B cell (primary cell): Measurements from ENCODE around the gene TMEM236. TPM values are rescaled to one million over a fixed set of nuclear protein-coding genes. Genes with fewer than 3 reads are reported as not detected.

ENCODE experiments used
- ATAC-seq: fragments of 200-7000 bp; cut with Tn5 transposase; one replicate; pipeline ENCODE4 v1.10.0; 2021; ENCODE audit warnings: low read depth, mild to moderate bottlenecking, moderate number of reproducible peaks, moderate library complexity
- CTCF ChIA-PET: fragments of 350-600 bp; sonication (Branson Sonifier 250); formaldehyde crosslinking; loops from one replicate; lab custom pipeline; 2021; ENCODE audit warnings: antibody characterized with exemption, inconsistent platforms; lab: Charles Lee
- POLR2A ChIA-PET: fragments of 350-600 bp; sonication (Branson Sonifier 250); formaldehyde crosslinking; loops from one replicate; lab custom pipeline; 2021; ENCODE audit warnings: antibody characterized with exemption; lab: Charles Lee
- DNase-seq: peaks from one replicate; pipeline ENCODE4 v3.0.0; 2013
- H2AFZ ChIP-seq: 2 replicates; pipeline ENCODE4 v1.6.1; 2012; ENCODE audit warnings: mild to moderate bottlenecking, low read depth, low read length; ENCODE audit not compliant: insufficient read depth, poor library complexity, severe bottlenecking
- H3K27ac ChIP-seq, 2 donors: 1 replicate in 1 of 2; 2 replicates in 1 of 2; pipeline ENCODE4 v1.5.1; 2012 to 2013; ENCODE audit warnings: low read length in 2 of 2, mild to moderate bottlenecking in 2 of 2, moderate library complexity in 1 of 2
- H3K27me3 ChIP-seq, 4 experiments: fragments of 200-600 bp in 1 of 4; sonication (generic) in 1 of 4; replicated peaks in 1 of 4; 1 replicate in 2 of 4; 2 replicates in 2 of 4; pipeline versions ENCODE4 v1.6.1 to v1.7.0; 2013 to 2016; ENCODE audit warnings: low read length in 3 of 4, mild to moderate bottlenecking in 2 of 4, mixed read lengths in 1 of 4, moderate library complexity in 1 of 4; ENCODE audit not compliant: insufficient read depth in 4 of 4, control insufficient read depth in 3 of 4; ENCODE audit errors: control extremely low read depth in 1 of 4
- H3K36me3 ChIP-seq, 2 experiments: replicated peaks in 1 of 2; 1 replicate in 1 of 2; 2 replicates in 1 of 2; pipeline versions ENCODE4 v1.6.1 to v1.7.1; 2013; ENCODE audit warnings: low read length in 1 of 2; ENCODE audit not compliant: insufficient read depth in 2 of 2, control insufficient read depth in 1 of 2; ENCODE audit errors: control extremely low read depth in 1 of 2, extremely low read depth in 1 of 2
- H3K4me1 ChIP-seq, 2 donors: fragments of 200-600 bp in 1 of 2; sonication (generic) in 1 of 2; 1 replicate in 1 of 2; 2 replicates in 1 of 2; pipeline versions ENCODE4 v1.5.1 to v1.6.1; 2013 to 2017; ENCODE audit warnings: low read length in 2 of 2; ENCODE audit not compliant: control insufficient read depth in 2 of 2, insufficient read depth in 2 of 2
- H3K4me2 ChIP-seq: replicated peaks from 2 replicates; pipeline ENCODE3; 2012; ENCODE audit warnings: mild to moderate bottlenecking, low read depth, low read length; ENCODE audit not compliant: poor library complexity, severe bottlenecking
- H3K4me3 ChIP-seq, 5 experiments: fragments of 200-600 bp in 1 of 5; sonication (generic) in 1 of 5; 1 replicate in 3 of 5; 2 replicates in 2 of 5; pipeline versions ENCODE4 v1.5.1 to v1.7.0; 2011 to 2016; ENCODE audit warnings: low read length in 4 of 5, mild to moderate bottlenecking in 4 of 5, low read depth in 2 of 5, control low read depth in 1 of 5, moderate library complexity in 1 of 5; ENCODE audit not compliant: insufficient read depth in 1 of 5; ENCODE audit errors: control extremely low read depth in 1 of 5, extremely low read depth in 1 of 5
- H3K79me2 ChIP-seq: fragments of 200-600 bp; sonication (generic); one replicate; pipeline ENCODE4 v1.6.0; 2016; ENCODE audit warnings: low read length; ENCODE audit not compliant: control insufficient read depth, insufficient read depth
- H3K9ac ChIP-seq: fragments of 200-600 bp; sonication (generic); 2 replicates; pipeline ENCODE4 v1.6.1; 2017; ENCODE audit warnings: mild to moderate bottlenecking, low read length, moderate library complexity
- H3K9me3 ChIP-seq, 3 donors: one replicate each; pipeline versions ENCODE4 v1.6.1 to v1.7.1; 2013; ENCODE audit warnings: low read length in 2 of 3; ENCODE audit not compliant: control insufficient read depth in 2 of 3, insufficient read depth in 1 of 3; ENCODE audit errors: control extremely low read depth in 1 of 3
- H4K20me1 ChIP-seq: 2 replicates; pipeline ENCODE4 v1.6.0; 2012; ENCODE audit warnings: mild to moderate bottlenecking, low read length; ENCODE audit not compliant: insufficient read depth, control insufficient read depth, poor library complexity, severe bottlenecking
- H3K27ac Mint-ChIP-seq: one replicate; pipeline ENCODE4 v1.8.0; 2021; ENCODE audit warnings: mixed read lengths
- H3K27me3 Mint-ChIP-seq: one replicate; pipeline ENCODE4 v1.8.0; 2021; ENCODE audit warnings: mixed read lengths
- H3K4me1 Mint-ChIP-seq: one replicate; pipeline ENCODE4 v1.8.0; 2021; ENCODE audit warnings: mixed read lengths
- H3K4me3 Mint-ChIP-seq: one replicate; pipeline ENCODE4 v1.8.0; 2021; ENCODE audit warnings: mixed read lengths
- H3K9me3 Mint-ChIP-seq: one replicate; pipeline ENCODE4 v1.8.0; 2022; ENCODE audit warnings: mixed read lengths; ENCODE audit not compliant: insufficient read depth
- CTCF ChIP-seq: fragments of 200-600 bp; IDR thresholded peaks from one replicate; pipeline ENCODE4 v1.8.0; 2022; ENCODE audit warnings: antibody characterized with exemption, mild to moderate bottlenecking
- EZH2 ChIP-seq: IDR thresholded peaks from 2 replicates; pipeline ENCODE4 v1.6.1; 2012; ENCODE audit warnings: borderline replicate concordance, low read depth, mild to moderate bottlenecking, moderate library complexity, low read length; ENCODE audit not compliant: insufficient read depth, poor library complexity, severe bottlenecking
- WGBS: methylation state at CpG from one replicate; pipeline ENCODE4 v1.1.5; 2013; ENCODE audit warnings: missing lambda C conversion rate; ENCODE audit not compliant: insufficient coverage; 5-methylcytosine and 5-hydroxymethylcytosine counted together
- intact Hi-C: fragments of 100-400 bp; cut with micrococcal nuclease; formaldehyde crosslinking; loops from one replicate; pipeline ENCODE4 v1.10.0; 2022
- polyA plus RNA-seq: library from polyadenylated mRNA; depleted of rRNA; stranded (reverse); fragments of >200 nt; gene quantifications from 2 replicates; pipeline ENCODE4 v1.2.3, GENCODE V29; 2012
- total RNA-seq, 2 donors: library from RNA; stranded (reverse); fragments of 120-200 nt in 1 of 2; gene quantifications; 1 replicate in 1 of 2; 2 replicates in 1 of 2; pipeline versions ENCODE4 v1.2.3 to v1.2.4, GENCODE V29; 2013 to 2022

TMEM236 gene
- total and polyA plus RNA-seq, 2 donors (not counting 1 experiment from before 2014, with no cell fraction given), result 0.09 to 0.27 TPM

DNA sequence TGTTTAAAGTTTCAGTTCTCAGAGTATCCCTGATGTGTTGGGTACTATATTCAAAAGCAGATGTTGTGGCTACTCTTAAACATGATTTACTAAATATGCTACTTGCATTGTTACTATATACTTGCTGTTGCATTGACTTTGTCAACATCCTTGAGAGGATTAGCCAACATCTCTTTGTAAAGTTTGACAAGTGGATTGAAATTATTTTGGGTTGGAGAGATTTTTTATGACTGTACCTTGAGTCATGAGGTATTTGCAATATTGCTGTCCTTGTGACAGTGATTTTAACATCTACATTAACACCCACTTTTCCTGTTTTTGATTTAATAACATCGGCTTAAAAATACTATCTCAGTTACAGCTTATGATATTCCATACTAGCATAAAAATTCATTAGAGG lies 89.0 kb downstream of the TMEM236 start:
- TF ChIP-seq CTCF, result no peak
- no peak for TF ChIP-seq EZH2
- Histone ChIP-seq H3K27ac (no peak overlapping the region), H3K27me3 (no peaks in the 10 kb centered on the region), H3K4me3 (no peak overlapping the region), H4K20me1 (no peaks in the 10 kb centered on the region), H3K4me1 (peaks cover 10 to 14% of the 10 kb centered on the region in 2 donors), H3K4me2 (no peak overlapping the region), H3K9ac (no peak overlapping the region), H3K79me2 (no peaks in the 10 kb centered on the region), H3K36me3 (no peaks in the 10 kb centered on the region), H3K9me3 (no peaks in the 10 kb centered on the region), H2AFZ (no peak overlapping the region)
- peaks cover 8% of the 10 kb centered on the region for H3K4me1 Mint-ChIP-seq
- CTCF ChIA-PET, result no interaction called here
- no peak overlapping the region for H3K27ac Mint-ChIP-seq
- no CpG with 5 or more reads among the region's 1 CpG for WGBS
- no peak overlapping the region for H3K4me3 Mint-ChIP-seq
- peaks cover 3% of the 10 kb centered on the region for H3K27me3 Mint-ChIP-seq
- DNase-seq (no peak), ATAC-seq (no peak)
- intact Hi-C loops, result no loop called here
- POLR2A ChIA-PET, result no interaction called here
- no peaks in the 10 kb centered on the region for H3K9me3 Mint-ChIP-seq

GRCh38 chr10:17842641-17843040 lies 90.6 kb downstream of the TMEM236 start:
- peaks cover 10% of the 10 kb centered on the region in 2 donors for H3K4me1 ChIP-seq
- H3K4me3 ChIP-seq, result no peak overlapping the region
- no peaks in the 10 kb centered on the region for H3K9me3 ChIP-seq
- ChIA-PET CTCF (no interaction called here), POLR2A (no interaction called here)
- H3K9me3 Mint-ChIP-seq, result no peaks in the 10 kb centered on the region
- H3K4me3 Mint-ChIP-seq, result no peak overlapping the region
- no peak for ATAC-seq
- H3K9ac ChIP-seq, result no peak overlapping the region
- no peak for DNase-seq
- no peaks in the 10 kb centered on the region for H3K36me3 ChIP-seq
- no peak overlapping the region for H3K27ac ChIP-seq
- H3K27me3 Mint-ChIP-seq, result peaks cover 3% of the 10 kb centered on the region
- no peak overlapping the region for H2AFZ ChIP-seq
- H3K4me1 Mint-ChIP-seq, result peaks cover 8% of the 10 kb centered on the region
- H3K27ac Mint-ChIP-seq, result no peak overlapping the region
- H3K79me2 ChIP-seq, result no peaks in the 10 kb centered on the region
- H3K4me2 ChIP-seq, result no peak overlapping the region
- intact Hi-C loops, result no loop called here
- H3K27me3 ChIP-seq, result no peaks in the 10 kb centered on the region
- H4K20me1 ChIP-seq, result no peaks in the 10 kb centered on the region
- TF ChIP-seq EZH2 (no peak), CTCF (no peak)
- no CpG with 5 or more reads among the region's 5 CpGs for WGBS
